Heart left ventricle (tissue), 13 donors: ENCODE measurements around the gene TMX2.

ENCODE experiments used
- POLR2A ChIP-seq, 2 donors: fragments of 450-650 bp; IDR thresholded peaks; one replicate each; pipeline ENCODE4 v1.6.1; 2017; ENCODE audit warnings: antibody characterized with exemption in 2 of 2, mild to moderate bottlenecking in 2 of 2, moderate library complexity in 2 of 2
- TF ChIP-seq, protein P1 (sequence below), 12 donors: fragments of 200-600 bp; sonication (generic) in 4 of 12; IDR thresholded peaks; one replicate each; pipeline versions ENCODE4 v1.5.0 to v1.8.0; 2018 to 2022; ENCODE audit warnings: antibody characterized with exemption in 12 of 12, mild to moderate bottlenecking in 5 of 12
- donor health status: ischemic (EF 13 %, LVEDD 7.1; RV severe dilation, severe dysfunction).
- donor health status: DM: no; HTN: yes; CAD: no.
- donor health status: DM: no; HTN: no; CAD: no.
- donor health status: ischemic (EF 25% LVEDD 6.9; RV normal size, moderate dysfunction).
- donor health status: ischemic (EF 25% LVEDD 5.7; RV mildly dilated, moderate dysfunction).
- donor health status: ischemic (EF 35%, LVEDD 5.7; RV mildly dilated, moderate dysfunction).
- donor health status: nonischemic (EF 11% LVEDD 7.7; RV severe dilation, severe dysfunction).
- donor health status: DM: yes; HTN: yes; CAD: no.
- donor health status: PGD.
- donor health status: ischemic (EF 29% LVEDD 5.4; RV normal size, mild dysfunction).
- donor health status: nonischemic (EF 23%, LVEDD 6.1; RV moderate dilation, normal function).

DNA sequence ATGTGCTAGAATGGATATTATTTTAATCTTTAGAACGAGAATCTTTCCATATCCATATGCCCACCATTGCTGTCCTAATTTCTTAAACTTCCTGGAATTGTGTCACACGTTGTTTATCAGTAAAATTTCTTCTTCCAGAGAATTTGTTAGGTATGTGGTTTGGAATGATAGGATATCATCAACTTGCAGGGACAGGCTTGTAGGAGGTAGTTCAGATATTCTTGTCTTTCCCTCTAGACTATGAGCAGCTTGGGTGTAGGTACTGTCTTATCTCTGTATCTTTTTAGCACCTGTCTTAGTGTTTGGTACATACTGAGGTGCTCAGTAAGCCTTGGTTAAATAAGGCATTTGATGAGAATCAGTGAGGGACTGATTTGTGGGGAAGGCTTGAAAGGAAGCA is 52.6 kb downstream of the TMX2 start:
- TF ChIP-seq, protein P1, sequence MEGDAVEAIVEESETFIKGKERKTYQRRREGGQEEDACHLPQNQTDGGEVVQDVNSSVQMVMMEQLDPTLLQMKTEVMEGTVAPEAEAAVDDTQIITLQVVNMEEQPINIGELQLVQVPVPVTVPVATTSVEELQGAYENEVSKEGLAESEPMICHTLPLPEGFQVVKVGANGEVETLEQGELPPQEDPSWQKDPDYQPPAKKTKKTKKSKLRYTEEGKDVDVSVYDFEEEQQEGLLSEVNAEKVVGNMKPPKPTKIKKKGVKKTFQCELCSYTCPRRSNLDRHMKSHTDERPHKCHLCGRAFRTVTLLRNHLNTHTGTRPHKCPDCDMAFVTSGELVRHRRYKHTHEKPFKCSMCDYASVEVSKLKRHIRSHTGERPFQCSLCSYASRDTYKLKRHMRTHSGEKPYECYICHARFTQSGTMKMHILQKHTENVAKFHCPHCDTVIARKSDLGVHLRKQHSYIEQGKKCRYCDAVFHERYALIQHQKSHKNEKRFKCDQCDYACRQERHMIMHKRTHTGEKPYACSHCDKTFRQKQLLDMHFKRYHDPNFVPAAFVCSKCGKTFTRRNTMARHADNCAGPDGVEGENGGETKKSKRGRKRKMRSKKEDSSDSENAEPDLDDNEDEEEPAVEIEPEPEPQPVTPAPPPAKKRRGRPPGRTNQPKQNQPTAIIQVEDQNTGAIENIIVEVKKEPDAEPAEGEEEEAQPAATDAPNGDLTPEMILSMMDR (IDR thresholded peaks at IDR 0.05), result no peak
- TF ChIP-seq POLR2A (IDR thresholded peaks at IDR 0.05), result no peak
